ENCODE measurements around the gene TASOR2. TPM values are rescaled to one million over a fixed set of nuclear protein-coding genes. Genes with fewer than 3 reads are reported as not detected.

The TASOR2 gene
- total and polyA plus RNA-seq, 2 of the 4 experiments (the other 2 are of a cell fraction), result 19.4 to 53.6 TPM

DNA sequence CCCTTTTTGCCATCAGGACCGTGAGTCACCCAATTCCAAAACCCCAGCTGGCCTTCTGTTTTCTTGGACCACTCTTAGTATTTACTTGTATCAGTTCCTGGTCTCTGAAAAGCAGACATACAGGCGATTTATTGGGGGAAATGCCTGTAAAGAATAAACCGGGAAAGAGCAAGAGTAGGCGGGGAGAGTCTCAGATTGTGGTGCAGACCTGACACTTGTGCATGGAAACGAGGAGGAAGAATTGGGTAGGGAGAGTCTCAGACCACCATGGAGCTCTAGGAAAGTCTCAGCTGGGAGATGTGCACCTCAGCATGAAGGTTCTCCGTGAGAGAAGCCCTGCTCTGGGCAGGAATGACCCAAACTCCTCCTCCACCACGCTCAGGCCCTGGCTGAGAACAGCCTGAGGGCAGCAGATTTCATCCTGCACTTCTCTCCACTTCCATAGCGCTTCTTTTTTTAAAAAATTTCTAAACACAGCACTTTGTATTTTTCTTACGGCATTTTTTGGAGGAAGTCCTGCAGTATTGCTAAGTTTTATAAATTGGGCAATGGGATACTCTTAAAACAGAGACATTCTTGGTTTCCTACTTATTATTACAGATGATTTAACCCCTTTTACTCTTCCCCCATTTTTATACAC is 6.1 kb upstream of the TASOR2 start:
- Histone ChIP-seq H3K9me1 (ENCODE audit: insufficient read depth, low read length) (no peaks in the 10 kb centered on the region), H3K56ac (ENCODE audit: extremely low read depth, insufficient read depth, low read length) (no peak overlapping the region), H3K23ac (ENCODE audit: low read depth, low read length) (no peak overlapping the region), H2AK9ac (replicated peaks; ENCODE audit: low read depth, low read length, poor library complexity) (no peak overlapping the region), H4K5ac (ENCODE audit: low read depth, low read length) (no peak overlapping the region), H3K14ac (replicated peaks; ENCODE audit: low read depth, low read length) (no peak overlapping the region), H3K9ac (ENCODE audit: low read depth, low read length) (no peak overlapping the region), H3K9me3 (ENCODE audit: control insufficient read depth, insufficient read depth, low read length) (peaks cover 2% of the 10 kb centered on the region; the same call in 1 of the 2 replicates), H4K8ac (ENCODE audit: low read depth in 2 of 2, low read length in 2 of 2) (no peak overlapping the region), H2BK20ac (ENCODE audit: low read depth, low read length) (no peak overlapping the region), H3K4me3 (ENCODE audit: insufficient read depth, low read depth, low read length) (no peak overlapping the region), H3K79me1 (ENCODE audit: low read depth in 1 of 2, low read length in 2 of 2) (no peaks in the 10 kb centered on the region), H3K27me3 (ENCODE audit: control insufficient read depth, insufficient read depth, low read length) (peaks cover 14% of the 10 kb centered on the region; the same call in 1 of the 2 replicates), H3K36me3 (ENCODE audit: control insufficient read depth, insufficient read depth, low read length) (no peaks in the 10 kb centered on the region), H2BK120ac (ENCODE audit: low read depth, low read length) (no peak overlapping the region), H4K20me1 (ENCODE audit: insufficient read depth, low read length) (no peaks in the 10 kb centered on the region), H3K4me1 (ENCODE audit: control insufficient read depth, insufficient read depth, low read length) (no peaks in the 10 kb centered on the region), H3K27ac (ENCODE audit: insufficient read depth, low read length) (no peak overlapping the region), H2AK5ac (ENCODE audit: low read depth, low read length) (no peak overlapping the region), H2BK15ac (ENCODE audit: low read depth, low read length) (no peak overlapping the region), H2AFZ (replicated peaks; ENCODE audit: low read length, poor library complexity) (peak overlapping the region; percentile 56), H3K4ac (ENCODE audit: low read depth, low read length) (no peak overlapping the region), H3K4me2 (ENCODE audit: low read depth, low read length) (no peak overlapping the region), H4K91ac (ENCODE audit: insufficient read depth, low read depth, low read length) (no peak overlapping the region), H2BK5ac (ENCODE audit: low read depth, low read length, poor library complexity, severe bottlenecking) (no peak overlapping the region), H3K18ac (ENCODE audit: low read depth, low read length) (no peak overlapping the region)
- TF ChIP-seq, protein P1, sequence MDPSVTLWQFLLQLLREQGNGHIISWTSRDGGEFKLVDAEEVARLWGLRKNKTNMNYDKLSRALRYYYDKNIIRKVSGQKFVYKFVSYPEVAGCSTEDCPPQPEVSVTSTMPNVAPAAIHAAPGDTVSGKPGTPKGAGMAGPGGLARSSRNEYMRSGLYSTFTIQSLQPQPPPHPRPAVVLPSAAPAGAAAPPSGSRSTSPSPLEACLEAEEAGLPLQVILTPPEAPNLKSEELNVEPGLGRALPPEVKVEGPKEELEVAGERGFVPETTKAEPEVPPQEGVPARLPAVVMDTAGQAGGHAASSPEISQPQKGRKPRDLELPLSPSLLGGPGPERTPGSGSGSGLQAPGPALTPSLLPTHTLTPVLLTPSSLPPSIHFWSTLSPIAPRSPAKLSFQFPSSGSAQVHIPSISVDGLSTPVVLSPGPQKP (IDR thresholded peaks at IDR 0.05; ENCODE audit: borderline replicate concordance, low read depth, low read length), result no peak
- TF ChIP-seq RFX5 (IDR thresholded peaks at IDR 0.05; ENCODE audit: low read depth, low read length) (no peak), FOS (IDR thresholded peaks at IDR 0.05; ENCODE audit: low read depth, low read length) (no peak), MXI1 (IDR thresholded peaks at IDR 0.05; ENCODE audit: borderline replicate concordance, low read depth, low read length) (no peak), POLR2A (IDR thresholded peaks at IDR 0.05; ENCODE audit: low read depth, low read length) (no peak), RAD21 (IDR thresholded peaks at IDR 0.05; ENCODE audit: low read length) (no peak), MAFK (IDR thresholded peaks at IDR 0.05; ENCODE audit: low read depth, low read length) (no peak), NFE2L2 (IDR thresholded peaks at IDR 0.05; ENCODE audit: low read depth, low read length) (no peak), SMC3 (IDR thresholded peaks at IDR 0.05; ENCODE audit: low read depth, low read length) (no peak), CEBPB (IDR thresholded peaks at IDR 0.05; ENCODE audit: low read depth, low read length) (no peak), RCOR1 (IDR thresholded peaks at IDR 0.05; ENCODE audit: insufficient replicate concordance, low read length) (no peak), CHD1 (IDR thresholded peaks at IDR 0.05; ENCODE audit: low read depth, low read length) (no peak), BHLHE40 (IDR thresholded peaks at IDR 0.05; ENCODE audit: low read depth, low read length) (no peak), MAZ (IDR thresholded peaks at IDR 0.05; ENCODE audit: borderline replicate concordance, low read depth, low read length) (no peak)
- TF ChIP-seq, protein P2, sequence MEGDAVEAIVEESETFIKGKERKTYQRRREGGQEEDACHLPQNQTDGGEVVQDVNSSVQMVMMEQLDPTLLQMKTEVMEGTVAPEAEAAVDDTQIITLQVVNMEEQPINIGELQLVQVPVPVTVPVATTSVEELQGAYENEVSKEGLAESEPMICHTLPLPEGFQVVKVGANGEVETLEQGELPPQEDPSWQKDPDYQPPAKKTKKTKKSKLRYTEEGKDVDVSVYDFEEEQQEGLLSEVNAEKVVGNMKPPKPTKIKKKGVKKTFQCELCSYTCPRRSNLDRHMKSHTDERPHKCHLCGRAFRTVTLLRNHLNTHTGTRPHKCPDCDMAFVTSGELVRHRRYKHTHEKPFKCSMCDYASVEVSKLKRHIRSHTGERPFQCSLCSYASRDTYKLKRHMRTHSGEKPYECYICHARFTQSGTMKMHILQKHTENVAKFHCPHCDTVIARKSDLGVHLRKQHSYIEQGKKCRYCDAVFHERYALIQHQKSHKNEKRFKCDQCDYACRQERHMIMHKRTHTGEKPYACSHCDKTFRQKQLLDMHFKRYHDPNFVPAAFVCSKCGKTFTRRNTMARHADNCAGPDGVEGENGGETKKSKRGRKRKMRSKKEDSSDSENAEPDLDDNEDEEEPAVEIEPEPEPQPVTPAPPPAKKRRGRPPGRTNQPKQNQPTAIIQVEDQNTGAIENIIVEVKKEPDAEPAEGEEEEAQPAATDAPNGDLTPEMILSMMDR (conservative IDR thresholded peaks at IDR 0.05; ENCODE audit: low read depth, low read length), result no peak
- TF ChIP-seq, protein P3, sequence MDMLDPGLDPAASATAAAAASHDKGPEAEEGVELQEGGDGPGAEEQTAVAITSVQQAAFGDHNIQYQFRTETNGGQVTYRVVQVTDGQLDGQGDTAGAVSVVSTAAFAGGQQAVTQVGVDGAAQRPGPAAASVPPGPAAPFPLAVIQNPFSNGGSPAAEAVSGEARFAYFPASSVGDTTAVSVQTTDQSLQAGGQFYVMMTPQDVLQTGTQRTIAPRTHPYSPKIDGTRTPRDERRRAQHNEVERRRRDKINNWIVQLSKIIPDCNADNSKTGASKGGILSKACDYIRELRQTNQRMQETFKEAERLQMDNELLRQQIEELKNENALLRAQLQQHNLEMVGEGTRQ (IDR thresholded peaks at IDR 0.05; ENCODE audit: low read depth, low read length), result no peak
- no peak for DNase-seq
- dilution Hi-C loops (cut with HindIII; ENCODE audit: low sequenced_read_pairs, unreplicated experiment), result no loop called here
- intact Hi-C loops (cut with micrococcal nuclease), result no loop called here
- ATAC-seq (ENCODE audit: low read depth), result no peak
- WGBS, 2 experiments (ENCODE audit: extremely low coverage in 2 of 2, insufficient read length in 1 of 2), result 48% methylated on average over 4 of the region's 9 CpGs; no CpG with 5 or more reads in 1 of the 2 experiments
- BruUV-seq (replicated peaks), result no TSS peak
- CTCF ChIA-PET, result no interaction called here
- POLR2A ChIA-PET (ENCODE audit: unreplicated experiment), result no interaction called here
- in situ Hi-C loops (cut with MboI; ENCODE audit: low sequenced_read_pairs), result no loop called here
